ENCODE measurements around the gene AQP3.
"Not testable (repeated sequence)": the region's sequence is repeated elsewhere in the genome, so short reads cannot be mapped to it uniquely, and the experiment has no call there.

Gene AQP3

GRCh38 chr9:33446946-33447798, at the start of gene AQP3:
Gene AQP3 (minus strand): TSS chr9:33447593. CDS start chr9:33447530, 63 bp downstream.
- DNase-seq, result peak; percentile 83

- DNase-seq, result not testable (repeated sequence)
These were observed 46.4 kb upstream of the AQP3 start for GRCh38 chr9:33493819-33494218.

- no peak for DNase-seq
These were observed 41.7 kb upstream of the AQP3 start for GRCh38 chr9:33489066-33489465.

GRCh38 chr9:33485312-33485711, 37.9 kb upstream of the AQP3 start:
- DNase-seq, result not testable (repeated sequence)

DNA sequence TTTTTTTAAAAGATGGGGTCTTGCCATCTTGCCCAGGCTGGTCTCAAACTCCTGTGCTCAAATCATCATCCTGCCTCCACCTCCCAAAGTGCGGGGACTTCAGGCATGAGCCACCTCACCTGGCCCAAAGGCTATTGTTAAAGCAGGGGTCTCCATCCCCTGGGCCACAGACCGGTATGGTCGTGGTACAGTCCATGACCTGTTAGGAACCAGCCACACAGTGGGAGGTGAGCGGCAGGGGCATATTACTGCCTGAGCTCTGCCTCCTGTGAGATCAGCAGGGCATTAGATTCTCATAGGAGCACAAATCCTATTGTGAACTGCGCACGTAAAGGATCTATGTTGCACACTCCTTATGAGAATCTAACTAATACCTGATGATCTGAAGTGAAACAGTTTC, 33.6 kb upstream of the AQP3 start:
- DNase-seq, result no peak

GRCh38 chr9:33480106-33480505, 32.7 kb upstream of the AQP3 start:
- no peak for DNase-seq

DNA sequence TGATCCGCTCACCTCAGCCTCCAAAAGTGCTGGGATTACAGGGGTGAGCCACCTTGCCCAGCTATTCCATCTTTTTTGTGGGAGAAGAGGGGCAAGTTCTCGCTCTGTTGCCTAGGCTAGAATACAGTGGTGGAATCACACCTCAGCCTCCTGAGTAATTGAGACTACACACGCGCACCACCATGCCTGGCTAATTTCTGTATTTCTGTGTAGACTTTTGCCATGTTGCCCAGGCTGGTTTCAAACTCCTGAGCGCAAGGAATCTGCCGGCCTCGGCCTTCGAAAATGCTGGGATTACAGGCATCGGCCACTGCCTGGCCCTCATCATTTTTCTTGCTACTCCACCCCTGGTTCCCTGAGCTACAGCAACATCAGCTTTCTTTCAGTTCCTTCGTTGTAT, 29.1 kb upstream of the AQP3 start:
- DNase-seq, result peak; percentile 24

- peak; percentile 21 for DNase-seq
These were observed 28.0 kb upstream of the AQP3 start for GRCh38 chr9:33475357-33475756.

DNA sequence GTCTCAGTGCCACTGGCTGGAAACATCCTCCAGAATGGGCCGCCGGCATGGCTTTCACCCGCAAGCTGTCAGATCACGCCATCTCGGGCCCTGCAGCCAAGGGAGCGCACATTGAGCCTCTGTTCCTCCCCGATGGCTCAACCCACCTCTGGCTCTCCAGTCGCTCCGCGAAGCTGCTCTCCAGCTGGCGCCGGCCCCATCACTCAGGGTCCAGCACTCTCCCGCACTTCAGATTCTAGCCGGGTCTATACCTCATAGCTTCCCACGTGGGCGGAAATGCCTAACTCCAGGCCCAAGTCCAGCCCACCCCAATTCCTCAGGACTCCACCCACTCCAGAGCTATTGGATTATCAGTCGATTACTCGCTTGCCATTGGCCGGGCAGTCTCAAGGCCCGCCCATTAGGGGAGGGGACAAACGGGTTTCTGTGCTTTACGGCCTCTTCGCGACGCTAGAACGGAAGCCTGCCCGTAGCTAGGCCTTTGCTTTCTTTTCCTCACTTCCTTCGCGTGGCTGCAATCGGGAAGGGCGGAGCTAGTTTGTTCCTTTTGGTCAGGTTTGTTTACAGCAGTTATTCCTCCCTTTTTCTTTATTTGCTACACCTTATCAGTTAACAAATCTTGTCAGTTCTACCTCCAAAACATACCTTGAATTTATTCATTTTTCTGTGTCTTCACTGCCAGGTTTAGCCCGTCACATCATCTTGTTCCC, 26.4 kb upstream of the AQP3 start, which contains the start of gene NOL6:
NOL6 (minus strand) TSS at position 282 of the 710 bp plus-strand sequence; CDS start at position 200, 82 bp downstream.
- peak; percentile 99 for DNase-seq

DNA sequence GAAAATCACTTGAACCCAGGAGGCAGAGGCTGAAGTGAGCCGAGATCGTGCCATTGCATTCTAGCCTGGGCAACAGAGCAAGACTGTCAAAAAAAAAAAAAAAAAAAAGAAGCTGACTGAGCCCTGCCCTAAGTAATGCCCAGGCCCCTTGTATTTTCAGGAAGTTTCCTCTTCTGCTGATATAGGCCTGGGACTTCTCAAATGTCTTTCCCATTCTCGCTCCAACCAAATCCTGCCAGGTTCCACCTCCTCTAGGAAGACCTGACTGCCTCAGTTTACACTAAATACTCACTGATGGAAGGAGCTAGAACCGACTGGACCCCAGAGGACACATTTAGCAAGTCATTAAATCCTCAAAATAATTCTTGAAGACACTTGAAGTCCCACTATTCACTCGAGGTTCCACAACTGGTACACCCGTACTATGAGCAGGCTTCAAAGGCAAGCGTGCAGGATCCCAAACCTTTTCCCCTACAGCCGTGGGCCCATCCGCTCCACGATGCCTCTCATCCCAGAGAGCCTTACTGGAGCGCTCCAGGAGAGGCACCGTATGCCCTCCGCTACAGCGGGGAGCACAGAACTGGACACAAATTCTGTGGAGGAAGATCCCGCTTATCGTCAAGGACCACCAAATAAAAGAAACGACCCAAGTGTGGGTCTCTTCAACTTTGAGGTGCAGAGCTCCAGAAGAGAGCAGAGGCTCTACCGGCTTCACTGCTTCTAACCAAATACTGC, 25.7 kb upstream of the AQP3 start:
- DNase-seq, result peak; percentile 11

DNA sequence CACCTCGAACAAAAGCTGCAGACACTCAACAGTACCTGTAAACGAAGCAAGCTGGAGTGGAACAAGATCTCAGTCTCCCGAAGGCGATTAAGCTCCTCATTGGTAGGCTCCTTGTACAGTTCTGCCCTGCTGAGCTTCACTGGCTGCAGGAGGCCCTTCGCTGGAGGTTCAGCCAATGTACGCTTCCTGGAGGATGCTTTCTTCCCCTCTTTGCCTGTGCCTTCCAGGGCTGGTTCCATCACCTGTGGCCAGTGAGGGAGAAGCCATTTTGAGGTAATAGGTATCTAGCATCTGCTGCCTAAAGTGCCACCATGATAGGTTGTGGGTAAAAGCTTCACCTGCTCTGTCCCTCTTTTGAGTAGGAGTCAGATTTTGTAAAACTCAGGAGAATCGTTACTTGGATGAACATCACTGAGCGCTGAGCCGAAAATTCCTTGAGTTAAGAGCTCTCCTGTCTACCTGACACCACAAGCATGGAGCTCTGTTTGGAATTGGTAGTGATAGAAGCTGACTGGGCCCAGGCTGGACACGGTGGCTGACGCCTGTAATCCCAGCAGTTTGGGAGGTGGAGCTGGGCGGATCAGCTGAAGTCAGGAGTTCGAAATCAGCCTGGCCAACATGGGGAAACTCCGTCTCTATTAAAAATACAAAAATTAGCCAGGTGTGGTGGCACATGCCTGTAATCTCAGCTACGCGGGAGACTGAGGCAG, 24.9 kb upstream of the AQP3 start:
- DNase-seq, result peak; percentile 51

DNA sequence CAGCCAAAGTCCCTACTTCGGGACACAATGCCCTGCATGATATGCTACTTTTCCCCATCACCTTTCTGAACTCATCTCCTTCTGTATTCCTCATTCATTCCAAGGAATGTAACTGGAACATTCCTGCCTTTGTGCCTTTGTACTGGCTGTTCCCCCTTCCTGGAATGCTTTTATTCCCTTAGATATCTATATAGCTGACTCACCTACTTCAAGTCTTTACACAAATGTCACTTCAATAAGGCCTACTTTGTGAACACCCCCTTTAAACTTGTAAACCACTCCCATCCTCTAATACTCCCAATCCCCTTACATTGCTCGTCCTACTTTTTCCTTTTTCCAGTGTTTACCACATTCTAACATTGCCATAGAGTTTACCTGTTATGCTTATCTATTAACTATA, 24.0 kb upstream of the AQP3 start:
- DNase-seq, result no peak

GRCh38 chr9:33469891-33470290, 22.5 kb upstream of the AQP3 start:
- peak; percentile 44 for DNase-seq

GRCh38 chr9:33468797-33469621, 21.6 kb upstream of the AQP3 start:
- DNase-seq, result peak; percentile 43

DNA sequence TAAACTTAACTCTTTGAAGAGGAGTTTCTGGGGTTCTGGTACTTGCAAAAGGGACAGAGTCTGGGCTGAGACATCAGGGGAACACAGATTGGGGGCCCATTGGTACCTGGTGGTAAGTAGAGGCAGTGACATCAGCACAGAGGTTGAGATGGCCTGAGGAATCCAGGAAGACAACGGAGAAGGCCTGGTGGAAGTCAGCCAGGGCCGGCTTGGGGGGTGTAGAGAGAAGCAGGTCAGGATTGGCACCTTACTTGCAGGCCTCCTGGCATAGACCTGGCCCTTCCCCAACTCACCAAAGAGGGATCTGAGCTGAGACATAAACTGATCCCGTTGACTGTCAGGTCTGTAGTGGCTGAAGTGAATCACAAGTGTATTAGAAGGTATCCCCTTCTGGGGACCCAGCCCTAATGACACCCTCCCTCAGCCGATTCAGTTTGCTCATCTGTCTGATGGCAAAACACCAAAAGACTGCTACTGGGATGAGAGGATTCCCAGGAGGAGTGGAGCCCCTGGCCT, 20.9 kb upstream of the AQP3 start:
- peak; percentile 52 for DNase-seq

GRCh38 chr9:33467526-33467925, 20.1 kb upstream of the AQP3 start:
- DNase-seq, result peak; percentile 47

- peak; percentile 89 for DNase-seq
These were observed 19.4 kb upstream of the AQP3 start for GRCh38 chr9:33466565-33467495.

DNA sequence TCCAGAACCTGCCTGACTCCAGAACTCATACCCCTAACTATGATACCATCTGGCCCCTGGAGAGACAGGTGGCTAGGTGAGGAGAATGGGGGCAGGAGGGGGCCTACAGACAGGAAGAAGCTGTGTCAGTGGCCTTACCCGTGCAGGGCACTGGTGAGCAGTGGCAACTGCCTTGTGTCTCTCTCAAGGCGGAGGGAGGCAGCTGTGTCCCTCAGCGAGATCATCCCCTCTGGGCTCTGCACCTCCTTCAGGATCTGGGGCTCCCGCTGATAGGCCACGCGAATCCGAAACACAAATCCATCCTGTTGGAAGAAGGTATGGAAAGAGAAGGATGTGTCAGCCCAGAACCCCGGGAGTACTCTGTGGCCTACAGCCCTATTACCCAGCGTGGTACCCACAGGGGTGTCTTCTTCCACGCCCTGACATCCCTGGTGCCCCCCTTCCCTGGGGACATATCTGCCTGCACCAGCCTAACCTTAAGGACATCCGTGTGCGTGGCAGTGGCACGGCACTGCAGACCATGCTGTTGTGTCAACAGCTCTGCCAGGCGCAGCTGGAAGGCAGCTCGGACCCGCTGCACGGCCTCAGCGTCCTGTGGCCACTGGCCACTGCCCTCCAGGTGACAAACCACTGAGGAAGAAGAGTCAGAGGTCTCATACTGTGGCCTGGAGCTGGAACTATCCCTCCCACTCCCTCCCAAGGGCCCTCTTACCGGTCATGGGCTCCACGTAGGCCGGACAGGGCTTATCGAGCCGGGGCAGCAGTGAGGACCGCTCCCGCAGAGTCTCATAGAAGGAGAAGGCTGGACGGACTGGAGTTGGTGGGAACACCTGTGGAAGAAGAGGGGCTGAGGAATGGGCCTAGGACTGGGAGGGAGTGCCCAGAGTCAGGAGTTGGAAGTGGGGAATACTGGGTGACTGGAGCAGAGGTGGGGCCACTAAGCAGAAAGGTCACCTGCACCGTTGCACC, 18.5 kb upstream of the AQP3 start:
- DNase-seq, result peak; percentile 54

GRCh38 chr9:33465096-33465495, 17.7 kb upstream of the AQP3 start:
- DNase-seq, result no peak
